ENCODE results near the gene RDH12. TPM values are rescaled to one million over a fixed set of nuclear protein-coding genes. Genes with fewer than 3 reads are reported as not detected.

The RDH12 gene
- total RNA-seq, 2 experiments from 2014 or later = not detected

GRCh38 chr14:67764496-67764895 lies 62.8 kb downstream of the RDH12 start:
- no peak for DNase-seq
- Mint-ChIP-seq H3K9me3 (no peaks in the 10 kb centered on the region), H3K4me3 (no peak overlapping the region), H3K36me3 (ENCODE audit: low read depth) (peaks cover 30% of the 10 kb centered on the region), H3K4me1 (no peaks in the 10 kb centered on the region), H3K27ac (no peak overlapping the region), H3K27me3 (no peaks in the 10 kb centered on the region)
- CTCF ChIA-PET = no interaction called here
- POLR2A ChIA-PET = no interaction called here

GRCh38 chr14:67765192-67765834 lies 63.6 kb downstream of the RDH12 start:
- Mint-ChIP-seq H3K27me3 (no peaks in the 10 kb centered on the region), H3K4me3 (no peak overlapping the region), H3K9me3 (no peaks in the 10 kb centered on the region), H3K36me3 (ENCODE audit: low read depth) (peaks cover 31% of the 10 kb centered on the region), H3K4me1 (no peaks in the 10 kb centered on the region), H3K27ac (no peak overlapping the region)
- DNase-seq = no peak
- ChIA-PET POLR2A (no interaction called here), CTCF (no interaction called here)

GRCh38 chr14:67766035-67766680 lies 64.5 kb downstream of the RDH12 start:
- no peaks in the 10 kb centered on the region for H3K4me1 Mint-ChIP-seq
- no peaks in the 10 kb centered on the region for H3K9me3 Mint-ChIP-seq
- POLR2A ChIA-PET = no interaction called here
- H3K4me3 Mint-ChIP-seq = no peak overlapping the region
- no peak for DNase-seq
- CTCF ChIA-PET = no interaction called here
- peaks cover 33% of the 10 kb centered on the region for H3K36me3 Mint-ChIP-seq (ENCODE audit: low read depth)
- H3K27me3 Mint-ChIP-seq = no peaks in the 10 kb centered on the region
- no peak overlapping the region for H3K27ac Mint-ChIP-seq

- Mint-ChIP-seq H3K27ac (no peak overlapping the region), H3K36me3 (ENCODE audit: low read depth) (peaks cover 48% of the 10 kb centered on the region), H3K9me3 (no peaks in the 10 kb centered on the region), H3K4me3 (no peak overlapping the region), H3K4me1 (no peaks in the 10 kb centered on the region), H3K27me3 (no peaks in the 10 kb centered on the region)
- ChIA-PET POLR2A (no interaction called here), CTCF (no interaction called here)
- DNase-seq = no peak
These were observed 66.5 kb downstream of the RDH12 start for GRCh38 chr14:67768219-67768618.

- CTCF ChIA-PET = no interaction called here
- DNase-seq = no peak
- H3K27ac Mint-ChIP-seq = no peak overlapping the region
- H3K9me3 Mint-ChIP-seq = no peaks in the 10 kb centered on the region
- no peaks in the 10 kb centered on the region for H3K27me3 Mint-ChIP-seq
- no peaks in the 10 kb centered on the region for H3K4me1 Mint-ChIP-seq
- no peak overlapping the region for H3K4me3 Mint-ChIP-seq
- POLR2A ChIA-PET = interaction anchor here (0.6 kb wide), 1 partner anchor 78 kb away, joined by 3 read pairs; the partner anchor contains the start of gene RDH11
- peaks cover 57% of the 10 kb centered on the region for H3K36me3 Mint-ChIP-seq (ENCODE audit: low read depth)
These were observed 72.2 kb downstream of the RDH12 start for GRCh38 chr14:67773844-67774377.

GRCh38 chr14:67776653-67777322 lies 75.1 kb downstream of the RDH12 start:
- peaks cover 53% of the 10 kb centered on the region for H3K36me3 Mint-ChIP-seq (ENCODE audit: low read depth)
- CTCF ChIA-PET = no interaction called here
- POLR2A ChIA-PET = no interaction called here
- H3K4me3 Mint-ChIP-seq = no peak overlapping the region
- no peak overlapping the region for H3K27ac Mint-ChIP-seq
- H3K27me3 Mint-ChIP-seq = no peaks in the 10 kb centered on the region
- no peaks in the 10 kb centered on the region for H3K9me3 Mint-ChIP-seq
- DNase-seq = no peak
- no peaks in the 10 kb centered on the region for H3K4me1 Mint-ChIP-seq

GRCh38 chr14:67778792-67779191 lies 77.1 kb downstream of the RDH12 start:
- Mint-ChIP-seq H3K27ac (no peak overlapping the region), H3K4me1 (no peaks in the 10 kb centered on the region), H3K27me3 (no peaks in the 10 kb centered on the region), H3K4me3 (no peak overlapping the region), H3K36me3 (ENCODE audit: low read depth) (peaks cover 61% of the 10 kb centered on the region), H3K9me3 (no peaks in the 10 kb centered on the region)
- DNase-seq = no peak
- ChIA-PET CTCF (no interaction called here), POLR2A (interaction anchor here (0.9 kb wide), 1 partner anchor 37 kb away, joined by 3 read pairs; no protein-coding TSS in a partner anchor)

GRCh38 chr14:67782090-67782489 lies 80.4 kb downstream of the RDH12 start:
- Mint-ChIP-seq H3K9me3 (no peaks in the 10 kb centered on the region), H3K4me1 (peaks cover 4% of the 10 kb centered on the region), H3K27me3 (no peaks in the 10 kb centered on the region), H3K27ac (no peak overlapping the region), H3K36me3 (ENCODE audit: low read depth) (peaks cover 58% of the 10 kb centered on the region), H3K4me3 (no peak overlapping the region)
- no peak for DNase-seq
- ChIA-PET POLR2A (no interaction called here), CTCF (interaction anchor here (0.6 kb wide), 1 partner anchor 70 kb away, joined by 3 read pairs; no protein-coding TSS in a partner anchor)

Other genes with a start within 250 kb of the RDH12 start
- gene TMEM229B, start 213.2 kb upstream of the RDH12 start, total RNA-seq = 10 to 100 TPM; 10.4 to 13.3 TPM
- under 1 TPM; 0.53 to 0.63 TPM for gene PLEKHH1, start 168.6 kb upstream of the RDH12 start, total RNA-seq
- gene PIGH, start 101.6 kb upstream of the RDH12 start, total RNA-seq = 10 to 100 TPM; 15.7 to 16.4 TPM
- 1 to 10 TPM; 6.8 to 7.7 TPM for gene ARG2, start 82.0 kb upstream of the RDH12 start, total RNA-seq
- gene VTI1B, start 27.3 kb upstream of the RDH12 start, total RNA-seq = 10 to 100 TPM; 73.3 to 77.3 TPM
- gene RDH11, start 6.1 kb upstream of the RDH12 start, total RNA-seq = 10 to 100 TPM; 56.6 to 60.4 TPM
- gene ZFYVE26, start 114.7 kb downstream of the RDH12 start, total RNA-seq = 10 to 100 TPM; 20.8 to 21.4 TPM
- 10 to 100 TPM; 33.1 to 40.8 TPM for gene RAD51B, start 117.9 kb downstream of the RDH12 start, total RNA-seq

Measured in activated CD4-positive, alpha-beta memory T cell treated with anti-CD3 and anti-CD28 coated beads, Interleukin-2, amount 10 ng/mL, durations not matched to agents 7 days and 5 days (primary cell).